Keratinocyte (primary cell): Measurements from ENCODE around the gene FOXJ1. TPM values are rescaled to one million over a fixed set of nuclear protein-coding genes. Genes with fewer than 3 reads are reported as not detected.

Experiments
- DNase-seq: peaks from one replicate; pipeline ENCODE4 v3.0.0-alpha.2; 2011; ENCODE audit warnings: low read depth, missing footprints, low spot score
- FAIRE-seq: peaks from 2 replicates; lab custom pipeline; 2011; peaks lifted over from hg19 to GRCh38; lab: Jason Lieb, UNC
- H2AFZ ChIP-seq: 2 replicates; pipeline ENCODE4 v1.6.0; 2012; ENCODE audit warnings: low read length, control low read depth, inconsistent platforms; ENCODE audit not compliant: control insufficient read depth
- H3K27ac ChIP-seq: 2 replicates; pipeline ENCODE4 v1.5.1; 2011; ENCODE audit warnings: low read length; ENCODE audit not compliant: control insufficient read depth, insufficient read depth
- H3K27me3 ChIP-seq: 3 replicates; pipeline ENCODE4 v1.6.0; 2011; ENCODE audit warnings: low read length; ENCODE audit not compliant: control insufficient read depth, insufficient read depth; ENCODE audit errors: extremely low read depth
- H3K36me3 ChIP-seq, 2 experiments: 2 replicates in 1 of 2; 3 replicates in 1 of 2; pipeline ENCODE4 v1.5.1; 2011; ENCODE audit warnings: low read length in 2 of 2, mild to moderate bottlenecking in 1 of 2; ENCODE audit not compliant: control insufficient read depth in 2 of 2, insufficient read depth in 2 of 2; ENCODE audit errors: extremely low read depth in 1 of 2
- H3K4me1 ChIP-seq: 3 replicates; pipeline ENCODE4 v1.5.1; 2011; ENCODE audit warnings: low read length; ENCODE audit not compliant: control insufficient read depth, insufficient read depth; ENCODE audit errors: extremely low read depth
- H3K4me2 ChIP-seq: 3 replicates; pipeline ENCODE4 v1.6.0; 2011; ENCODE audit warnings: low read depth, low read length; ENCODE audit not compliant: control insufficient read depth, insufficient read depth; ENCODE audit errors: extremely low read depth
- H3K4me3 ChIP-seq, 3 experiments: fragments of 200-600 bp in 1 of 3; sonication (generic) in 1 of 3; 2 replicates in 2 of 3; 3 replicates in 1 of 3; pipeline ENCODE4 v1.5.1; 2011 to 2016; ENCODE audit warnings: low read length in 3 of 3, mild to moderate bottlenecking in 3 of 3, control low read depth in 2 of 3, inconsistent platforms in 1 of 3, low read depth in 1 of 3, mixed read lengths in 1 of 3, mixed run types in 1 of 3, moderate library complexity in 1 of 3; ENCODE audit not compliant: control insufficient read depth in 2 of 3, insufficient read depth in 2 of 3; ENCODE audit errors: extremely low read depth in 1 of 3
- H3K79me2 ChIP-seq: 2 replicates; pipeline ENCODE4 v1.6.0; 2012; ENCODE audit warnings: low read length; ENCODE audit not compliant: control insufficient read depth, insufficient read depth
- H3K9ac ChIP-seq: 3 replicates; pipeline ENCODE4 v1.6.0; 2011; ENCODE audit warnings: low read length; ENCODE audit not compliant: control insufficient read depth, insufficient read depth; ENCODE audit errors: extremely low read depth
- H3K9me1 ChIP-seq: 3 replicates; pipeline ENCODE4 v1.6.0; 2011; ENCODE audit warnings: low read length; ENCODE audit not compliant: control insufficient read depth, insufficient read depth; ENCODE audit errors: extremely low read depth
- H3K9me3 ChIP-seq: 2 replicates; pipeline ENCODE4 v1.5.1; 2012; ENCODE audit warnings: low read depth, low read length; ENCODE audit not compliant: control insufficient read depth
- H4K20me1 ChIP-seq: 3 replicates; pipeline ENCODE4 v1.6.0; 2011; ENCODE audit warnings: low read length; ENCODE audit not compliant: control insufficient read depth, insufficient read depth; ENCODE audit errors: extremely low read depth
- CTCF ChIP-seq, 3 experiments: IDR thresholded peaks in 1 of 3; conservative IDR thresholded peaks in 1 of 3; optimal IDR thresholded peaks in 1 of 3; 2 replicates in 2 of 3; 3 replicates in 1 of 3; pipeline versions ENCODE3 to v1.5.1; 2011; ENCODE audit warnings: low read length in 3 of 3, mild to moderate bottlenecking in 3 of 3, moderate library complexity in 2 of 3, control low read depth in 1 of 3, inconsistent platforms in 1 of 3; ENCODE audit not compliant: insufficient read depth in 2 of 3; ENCODE audit errors: extremely low read depth in 1 of 3
- EZH2 ChIP-seq: IDR thresholded peaks from one replicate; pipeline ENCODE4 v1.6.1; 2012; ENCODE audit warnings: inconsistent platforms, mild to moderate bottlenecking, low read length, moderate library complexity
- dilution Hi-C: fragments of 300-500 bp; cut with MboI; formaldehyde crosslinking; loops from one replicate; pipeline ENCODE4 v1.7.0; 2020; ENCODE audit warnings: low sequenced_read_pairs; ENCODE audit not compliant: extremely low pct_ligation_motif_present
- polyA plus RNA-seq, 5 experiments: library from polyadenylated mRNA; depleted of rRNA in 3 of 5; stranded (reverse) in 3 of 5; stranded (forward) in 1 of 5; unstranded in 1 of 5; fragments of >200 nt; gene quantifications; 1 replicate in 1 of 5; 2 replicates in 3 of 5; 3 replicates in 1 of 5; pipeline versions ENCODE4 v1.2.1 to v1.2.3, GENCODE V29; 2011 to 2012; ENCODE audit warnings: missing spikeins in 2 of 5, low read depth in 1 of 5, low replicate concordance in 1 of 5

FOXJ1 gene
- polyA plus RNA-seq, 1 donor (not counting 4 experiments of a cell fraction or from before 2014, with no cell fraction given) = 0.03 TPM

GRCh38 chr17:76179496-76180467 is 38.7 kb upstream of the FOXJ1 start:
- H3K9me1 ChIP-seq = no peaks in the 10 kb centered on the region
- H2AFZ ChIP-seq = peak overlapping the region; percentile 71
- no peak overlapping the region for H3K4me3 ChIP-seq
- no peaks in the 10 kb centered on the region for H3K27me3 ChIP-seq
- dilution Hi-C loops = no loop called here
- H3K4me1 ChIP-seq = peaks cover 6% of the 10 kb centered on the region
- DNase-seq (no peak), FAIRE-seq (no peak)
- H3K9me3 ChIP-seq = no peaks in the 10 kb centered on the region
- H3K9ac ChIP-seq = no peak overlapping the region
- TF ChIP-seq EZH2 (no peak), CTCF (optimal IDR thresholded peaks at IDR 0.05 in 1 of 3, IDR thresholded peaks at IDR 0.05 in 1 of 3, conservative IDR thresholded peaks at IDR 0.05 in 1 of 3; ENCODE audit: extremely low read depth in 1 of 3, insufficient read depth in 2 of 3, low read length in 3 of 3) (peak in 1 of 3 experiments; percentile 8)
- no peaks in the 10 kb centered on the region for H4K20me1 ChIP-seq
- H3K27ac ChIP-seq = no peak overlapping the region
- peak overlapping the region; percentile 14 for H3K4me2 ChIP-seq
- H3K79me2 ChIP-seq = no peaks in the 10 kb centered on the region
- no peaks in the 10 kb centered on the region for H3K36me3 ChIP-seq

GRCh38 chr17:76178124-76178523 is 37.1 kb upstream of the FOXJ1 start:
- TF ChIP-seq EZH2 (no peak), CTCF (optimal IDR thresholded peaks at IDR 0.05 in 1 of 3, IDR thresholded peaks at IDR 0.05 in 1 of 3, conservative IDR thresholded peaks at IDR 0.05 in 1 of 3; ENCODE audit: extremely low read depth in 1 of 3, insufficient read depth in 2 of 3, low read length in 3 of 3) (no peak)
- no peak for DNase-seq
- no peaks in the 10 kb centered on the region for H4K20me1 ChIP-seq
- FAIRE-seq = no peak
- no peaks in the 10 kb centered on the region for H3K9me3 ChIP-seq
- H3K9me1 ChIP-seq = no peaks in the 10 kb centered on the region
- no peaks in the 10 kb centered on the region for H3K36me3 ChIP-seq
- H3K27ac ChIP-seq = no peak overlapping the region
- no peak overlapping the region for H3K4me3 ChIP-seq
- no peak overlapping the region for H2AFZ ChIP-seq
- no peak overlapping the region for H3K4me2 ChIP-seq
- no peaks in the 10 kb centered on the region for H3K79me2 ChIP-seq
- H3K9ac ChIP-seq = no peak overlapping the region
- dilution Hi-C loops = no loop called here
- H3K27me3 ChIP-seq = peaks cover 3% of the 10 kb centered on the region
- peaks cover 6% of the 10 kb centered on the region for H3K4me1 ChIP-seq
